ENCODE data around the gene KIR2DL4.
"Not testable (repeated sequence)": the region's sequence is repeated elsewhere in the genome, so short reads cannot be mapped to it uniquely, and the experiment has no call there.

GRCh38 chr19:54855241-54855640 lies 51.8 kb downstream of the KIR2DL4 start:
- not testable (repeated sequence) for TF ChIP-seq CTCF, POLR2A (IDR thresholded peaks at IDR 0.05)
